HCT116 (cell line): ENCODE results near the gene ARL5A.

Experiments used
- CEBPB ChIP-seq: IDR thresholded peaks from 2 replicates; pipeline ENCODE4 v1.6.1; 2012; ENCODE audit warnings: low read depth
- CTCF ChIP-seq, 3 experiments: fragments of 200-600 bp in 1 of 3; sonication (generic) in 1 of 3; IDR thresholded peaks in 2 of 3; conservative IDR thresholded peaks in 1 of 3; 2 replicates each; pipeline ENCODE4 v1.5.1; 2012 to 2017; ENCODE audit warnings: low read depth in 2 of 3, low read length in 2 of 3, antibody characterized with exemption in 1 of 3, borderline replicate concordance in 1 of 3, control low read depth in 1 of 3, mild to moderate bottlenecking in 1 of 3, mixed read lengths in 1 of 3, mixed run types in 1 of 3, moderate library complexity in 1 of 3; ENCODE audit not compliant: insufficient read depth in 1 of 3
- EGR1 ChIP-seq: IDR thresholded peaks from 2 replicates; pipeline ENCODE4 v1.6.1; 2012; ENCODE audit warnings: low read depth
- EZH2 ChIP-seq: fragments of 200-600 bp; sonication (generic); IDR thresholded peaks from 2 replicates; pipeline ENCODE4 v1.6.1; 2017; ENCODE audit warnings: antibody characterized with exemption, mixed run types
- EZH2phosphoT487 ChIP-seq: fragments of 200-600 bp; IDR thresholded peaks from 2 replicates; pipeline ENCODE4 v1.6.1; 2018; ENCODE audit warnings: antibody characterized with exemption, borderline replicate concordance
- FOSL1 ChIP-seq: IDR thresholded peaks from 2 replicates; pipeline ENCODE4 v1.6.1; 2012; ENCODE audit warnings: low read depth
- JUND ChIP-seq: IDR thresholded peaks from 2 replicates; pipeline ENCODE4 v1.6.1; 2012
- POLR2A ChIP-seq: IDR thresholded peaks from 2 replicates; pipeline ENCODE4 v1.7.0; 2011; ENCODE audit warnings: borderline replicate concordance; ENCODE audit not compliant: insufficient read depth, insufficient read length; ENCODE audit errors: extremely low read depth
- POLR2AphosphoS5 ChIP-seq: IDR thresholded peaks from 2 replicates; pipeline ENCODE4 v1.6.1; 2011; ENCODE audit warnings: mild to moderate bottlenecking, low read depth, low read length, moderate library complexity
- SP1 ChIP-seq: IDR thresholded peaks from 2 replicates; pipeline ENCODE4 v1.6.1; 2012; ENCODE audit warnings: low read depth
- ZNF274 ChIP-seq: fragments of 200-500 bp; sonication (Bioruptor generic); IDR thresholded peaks from 2 replicates; pipeline ENCODE4 v1.6.1; 2014; ENCODE audit warnings: mild to moderate bottlenecking, low read depth, low read length, inconsistent platforms
- TF ChIP-seq, protein P1 (sequence below): IDR thresholded peaks from 2 replicates; pipeline ENCODE4 v1.6.1; 2012
- TF ChIP-seq, protein P2 (sequence below): IDR thresholded peaks from 2 replicates; pipeline ENCODE4 v1.6.1; 2012; ENCODE audit warnings: low read depth

DNA sequence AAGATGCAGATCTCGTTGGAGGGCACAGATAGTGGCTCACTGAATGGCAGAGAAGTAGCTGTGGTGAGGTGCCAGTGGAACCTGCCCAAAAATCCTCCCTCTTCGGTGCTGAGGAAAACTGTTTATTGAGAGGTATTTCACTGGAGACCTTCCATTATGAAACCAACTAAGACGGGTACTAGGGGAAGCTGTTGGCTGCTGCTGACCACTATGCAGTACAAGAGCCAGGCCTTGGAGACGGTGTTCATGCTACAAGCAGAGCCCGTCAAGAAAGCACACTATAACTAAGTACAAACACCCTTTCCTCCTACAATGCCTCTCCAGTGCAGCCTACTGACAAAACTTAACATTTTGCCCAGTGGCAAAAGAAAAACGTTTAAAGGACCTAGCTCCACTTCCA is 4.6 kb downstream of the ARL5A start:
- TF ChIP-seq SP1 (no peak), CTCF (IDR thresholded peaks at IDR 0.05 in 2 of 3, conservative IDR thresholded peaks at IDR 0.05 in 1 of 3; ENCODE audit: borderline replicate concordance in 1 of 3, insufficient read depth in 1 of 3, low read depth in 2 of 3, low read length in 2 of 3) (no peak), POLR2AphosphoS5 (no peak), POLR2A (no peak), FOSL1 (no peak), JUND (no peak), CEBPB (no peak), EZH2phosphoT487 (no peak), ZNF274 (no peak), EGR1 (no peak), EZH2 (no peak)
- TF ChIP-seq, protein P1, sequence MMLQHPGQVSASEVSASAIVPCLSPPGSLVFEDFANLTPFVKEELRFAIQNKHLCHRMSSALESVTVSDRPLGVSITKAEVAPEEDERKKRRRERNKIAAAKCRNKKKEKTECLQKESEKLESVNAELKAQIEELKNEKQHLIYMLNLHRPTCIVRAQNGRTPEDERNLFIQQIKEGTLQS: no peak
- TF ChIP-seq, protein P2, sequence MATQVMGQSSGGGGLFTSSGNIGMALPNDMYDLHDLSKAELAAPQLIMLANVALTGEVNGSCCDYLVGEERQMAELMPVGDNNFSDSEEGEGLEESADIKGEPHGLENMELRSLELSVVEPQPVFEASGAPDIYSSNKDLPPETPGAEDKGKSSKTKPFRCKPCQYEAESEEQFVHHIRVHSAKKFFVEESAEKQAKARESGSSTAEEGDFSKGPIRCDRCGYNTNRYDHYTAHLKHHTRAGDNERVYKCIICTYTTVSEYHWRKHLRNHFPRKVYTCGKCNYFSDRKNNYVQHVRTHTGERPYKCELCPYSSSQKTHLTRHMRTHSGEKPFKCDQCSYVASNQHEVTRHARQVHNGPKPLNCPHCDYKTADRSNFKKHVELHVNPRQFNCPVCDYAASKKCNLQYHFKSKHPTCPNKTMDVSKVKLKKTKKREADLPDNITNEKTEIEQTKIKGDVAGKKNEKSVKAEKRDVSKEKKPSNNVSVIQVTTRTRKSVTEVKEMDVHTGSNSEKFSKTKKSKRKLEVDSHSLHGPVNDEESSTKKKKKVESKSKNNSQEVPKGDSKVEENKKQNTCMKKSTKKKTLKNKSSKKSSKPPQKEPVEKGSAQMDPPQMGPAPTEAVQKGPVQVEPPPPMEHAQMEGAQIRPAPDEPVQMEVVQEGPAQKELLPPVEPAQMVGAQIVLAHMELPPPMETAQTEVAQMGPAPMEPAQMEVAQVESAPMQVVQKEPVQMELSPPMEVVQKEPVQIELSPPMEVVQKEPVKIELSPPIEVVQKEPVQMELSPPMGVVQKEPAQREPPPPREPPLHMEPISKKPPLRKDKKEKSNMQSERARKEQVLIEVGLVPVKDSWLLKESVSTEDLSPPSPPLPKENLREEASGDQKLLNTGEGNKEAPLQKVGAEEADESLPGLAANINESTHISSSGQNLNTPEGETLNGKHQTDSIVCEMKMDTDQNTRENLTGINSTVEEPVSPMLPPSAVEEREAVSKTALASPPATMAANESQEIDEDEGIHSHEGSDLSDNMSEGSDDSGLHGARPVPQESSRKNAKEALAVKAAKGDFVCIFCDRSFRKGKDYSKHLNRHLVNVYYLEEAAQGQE: no peak
